Measurements from ENCODE around the gene PDE4D.

The PDE4D gene

GRCh38 chr5:59204114-59204897 is 689.2 kb downstream of the PDE4D start:
- WGBS: 92% methylated on average over 4 of the region's 5 CpGs
- Histone ChIP-seq H3K14ac (ENCODE audit: low read length in 2 of 2) (no peak overlapping the region), H4K91ac (ENCODE audit: low read length) (no peak overlapping the region)

DNA sequence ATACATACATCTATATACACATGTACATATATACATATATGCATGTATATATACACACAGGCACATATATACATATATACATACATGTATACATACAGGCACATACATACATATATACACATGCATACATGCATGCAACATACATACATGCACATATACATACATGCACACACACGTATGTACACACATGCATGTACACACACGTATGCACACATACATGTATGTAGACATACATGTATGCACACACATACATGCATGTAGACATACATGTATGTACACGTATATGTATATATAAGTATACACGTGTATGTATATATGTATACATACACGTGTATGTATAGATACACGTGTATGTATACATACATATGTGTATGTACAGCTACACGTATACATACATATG is 693.7 kb downstream of the PDE4D start:
- Histone ChIP-seq H2BK15ac (ENCODE audit: low read depth, poor library complexity, severe bottlenecking) (no peak overlapping the region), H2BK120ac (ENCODE audit: low read depth, low read length) (no peak overlapping the region), H3K4ac (ENCODE audit: low read depth in 1 of 2, low read length in 2 of 2) (no peak overlapping the region), H3K27me3 (ENCODE audit: control insufficient read depth in 1 of 2, insufficient read depth in 1 of 2, low read length in 2 of 2) (no peaks in the 10 kb centered on the region), H3K4me3 (ENCODE audit: insufficient read depth in 1 of 2, low read depth in 1 of 2, low read length in 2 of 2) (no peak overlapping the region), H4K91ac (ENCODE audit: low read length) (no peak overlapping the region), H3K23ac (ENCODE audit: low read length in 2 of 2) (no peak overlapping the region), H3K14ac (ENCODE audit: low read length in 2 of 2) (no peak overlapping the region), H3K4me2 (ENCODE audit: low read length, poor library complexity, severe bottlenecking) (no peak overlapping the region), H3K9ac (ENCODE audit: low read length) (no peak overlapping the region), H3K4me1 (ENCODE audit: control insufficient read depth, insufficient read depth, low read depth, low read length) (no peaks in the 10 kb centered on the region), H2BK5ac (ENCODE audit: low read depth, low read length, poor library complexity, severe bottlenecking) (no peak overlapping the region), H2AFZ (ENCODE audit: low read depth, low read length) (no peak overlapping the region), H3K79me1 (replicated peaks; ENCODE audit: low read length, poor library complexity, severe bottlenecking) (no peaks in the 10 kb centered on the region), H2BK12ac (ENCODE audit: low read length in 2 of 2) (no peak overlapping the region), H3K18ac (ENCODE audit: low read depth in 1 of 2, low read length in 2 of 2) (no peak overlapping the region), H4K8ac (ENCODE audit: low read length) (no peak overlapping the region), H3K36me3 (ENCODE audit: control insufficient read depth in 1 of 2, insufficient read depth in 2 of 2, low read depth in 1 of 2, low read length in 2 of 2) (no peaks in the 10 kb centered on the region), H3K9me3 (ENCODE audit: control insufficient read depth, low read length) (no peaks in the 10 kb centered on the region), H3K27ac (ENCODE audit: low read length, poor library complexity, severe bottlenecking) (no peak overlapping the region), H2AK5ac (ENCODE audit: low read length, severe bottlenecking) (no peak overlapping the region)
- no peak for DNase-seq
- WGBS: 79% methylated on average over 2 of the region's 7 CpGs

More at GRCh38 chr5:59204114-59204897, 689.2 kb downstream of the PDE4D start:
- Histone ChIP-seq H3K4ac (ENCODE audit: low read depth in 1 of 2, low read length in 2 of 2) (no peak overlapping the region), H3K23ac (ENCODE audit: low read length in 2 of 2) (no peak overlapping the region), H4K8ac (ENCODE audit: low read length) (no peak overlapping the region), H3K79me1 (replicated peaks; ENCODE audit: low read length, poor library complexity, severe bottlenecking) (no peaks in the 10 kb centered on the region), H2BK5ac (ENCODE audit: low read depth, low read length, poor library complexity, severe bottlenecking) (no peak overlapping the region), H2AFZ (ENCODE audit: low read depth, low read length) (no peak overlapping the region), H3K27me3 (ENCODE audit: control insufficient read depth in 1 of 2, insufficient read depth in 1 of 2, low read length in 2 of 2) (no peaks in the 10 kb centered on the region), H2BK120ac (ENCODE audit: low read depth, low read length) (no peak overlapping the region), H3K4me1 (ENCODE audit: control insufficient read depth, insufficient read depth, low read depth, low read length) (no peaks in the 10 kb centered on the region), H3K18ac (ENCODE audit: low read depth in 1 of 2, low read length in 2 of 2) (no peak overlapping the region), H3K4me2 (ENCODE audit: low read length, poor library complexity, severe bottlenecking) (no peak overlapping the region), H3K9me3 (ENCODE audit: control insufficient read depth, low read length) (no peaks in the 10 kb centered on the region), H3K4me3 (ENCODE audit: insufficient read depth in 1 of 2, low read depth in 1 of 2, low read length in 2 of 2) (no peak overlapping the region), H3K36me3 (ENCODE audit: control insufficient read depth in 1 of 2, insufficient read depth in 2 of 2, low read depth in 1 of 2, low read length in 2 of 2) (no peaks in the 10 kb centered on the region), H2AK5ac (ENCODE audit: low read length, severe bottlenecking) (no peak overlapping the region), H2BK12ac (ENCODE audit: low read length in 2 of 2) (no peak overlapping the region), H3K9ac (ENCODE audit: low read length) (no peak overlapping the region), H2BK15ac (ENCODE audit: low read depth, poor library complexity, severe bottlenecking) (no peak overlapping the region), H3K27ac (ENCODE audit: low read length, poor library complexity, severe bottlenecking) (no peak overlapping the region)
- DNase-seq: no peak

- Histone ChIP-seq H2BK15ac (ENCODE audit: low read depth, poor library complexity, severe bottlenecking) (no peak overlapping the region), H3K4me2 (ENCODE audit: low read length, poor library complexity, severe bottlenecking) (no peak overlapping the region), H2AK5ac (ENCODE audit: low read length, severe bottlenecking) (no peak overlapping the region), H3K27me3 (ENCODE audit: control insufficient read depth in 1 of 2, insufficient read depth in 1 of 2, low read length in 2 of 2) (no peaks in the 10 kb centered on the region), H4K91ac (ENCODE audit: low read length) (no peak overlapping the region), H3K4me1 (ENCODE audit: control insufficient read depth, insufficient read depth, low read depth, low read length) (peaks cover 1% of the 10 kb centered on the region), H3K18ac (ENCODE audit: low read depth in 1 of 2, low read length in 2 of 2) (no peak overlapping the region), H2BK12ac (ENCODE audit: low read length in 2 of 2) (no peak overlapping the region), H3K14ac (ENCODE audit: low read length in 2 of 2) (no peak overlapping the region), H3K9ac (ENCODE audit: low read length) (no peak overlapping the region), H2BK5ac (ENCODE audit: low read depth, low read length, poor library complexity, severe bottlenecking) (no peak overlapping the region), H3K36me3 (ENCODE audit: control insufficient read depth in 1 of 2, insufficient read depth in 2 of 2, low read depth in 1 of 2, low read length in 2 of 2) (no peaks in the 10 kb centered on the region), H2BK120ac (ENCODE audit: low read depth, low read length) (no peak overlapping the region), H3K4ac (ENCODE audit: low read depth in 1 of 2, low read length in 2 of 2) (no peak overlapping the region), H3K79me1 (replicated peaks; ENCODE audit: low read length, poor library complexity, severe bottlenecking) (no peaks in the 10 kb centered on the region), H3K27ac (ENCODE audit: low read length, poor library complexity, severe bottlenecking) (no peak overlapping the region), H3K9me3 (ENCODE audit: control insufficient read depth, low read length) (no peaks in the 10 kb centered on the region), H3K4me3 (ENCODE audit: insufficient read depth in 1 of 2, low read depth in 1 of 2, low read length in 2 of 2) (no peak overlapping the region), H3K23ac (ENCODE audit: low read length in 2 of 2) (no peak overlapping the region), H2AFZ (ENCODE audit: low read depth, low read length) (no peak overlapping the region), H4K8ac (ENCODE audit: low read length) (no peak overlapping the region)
- no peak for DNase-seq
- no CpG with 5 or more reads among the region's 1 CpG for WGBS
These were observed 694.7 kb downstream of the PDE4D start for GRCh38 chr5:59198832-59199231.

DNA sequence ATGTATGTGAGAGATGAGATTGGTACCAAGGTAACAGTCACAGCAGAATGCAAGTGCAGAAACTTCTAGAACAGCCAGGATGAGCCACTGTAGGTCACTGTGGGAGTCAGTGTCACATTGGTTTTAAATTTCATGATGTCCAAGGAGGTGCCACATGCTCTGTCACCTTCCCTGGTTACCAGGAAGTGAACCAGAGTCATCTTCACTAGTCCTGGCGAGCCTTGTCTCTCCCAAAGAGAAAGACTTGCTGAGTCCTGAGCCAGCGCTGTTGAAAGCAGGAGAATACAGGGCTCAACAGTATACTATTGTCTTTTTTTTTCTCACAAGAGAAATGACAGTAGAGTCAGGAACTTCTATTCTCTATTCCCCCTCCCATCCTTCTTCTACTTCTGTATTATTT is 695.2 kb downstream of the PDE4D start:
- H2AK5ac ChIP-seq (ENCODE audit: low read length, severe bottlenecking): no peak overlapping the region
- no peak overlapping the region for H2BK15ac ChIP-seq (ENCODE audit: low read depth, poor library complexity, severe bottlenecking)
- no peaks in the 10 kb centered on the region for H3K9me3 ChIP-seq (ENCODE audit: control insufficient read depth, low read length)
- peaks cover 1% of the 10 kb centered on the region for H3K4me1 ChIP-seq (ENCODE audit: control insufficient read depth, insufficient read depth, low read depth, low read length)
- H4K8ac ChIP-seq (ENCODE audit: low read length): no peak overlapping the region
- no peak overlapping the region for H3K4me2 ChIP-seq (ENCODE audit: low read length, poor library complexity, severe bottlenecking)
- H2BK120ac ChIP-seq (ENCODE audit: low read depth, low read length): no peak overlapping the region
- no peak overlapping the region for H2BK5ac ChIP-seq (ENCODE audit: low read depth, low read length, poor library complexity, severe bottlenecking)
- no peaks in the 10 kb centered on the region for H3K79me1 ChIP-seq (replicated peaks; ENCODE audit: low read length, poor library complexity, severe bottlenecking)
- no peak overlapping the region for H3K27ac ChIP-seq (ENCODE audit: low read length, poor library complexity, severe bottlenecking)
- no peak for DNase-seq
- no peak overlapping the region for H2BK12ac ChIP-seq (ENCODE audit: low read length in 2 of 2)
- no peak overlapping the region for H4K91ac ChIP-seq (ENCODE audit: low read length)
- H2AFZ ChIP-seq (ENCODE audit: low read depth, low read length): no peak overlapping the region
- H3K18ac ChIP-seq (ENCODE audit: low read depth in 1 of 2, low read length in 2 of 2): no peak overlapping the region
- H3K27me3 ChIP-seq (ENCODE audit: control insufficient read depth in 1 of 2, insufficient read depth in 1 of 2, low read length in 2 of 2): no peaks in the 10 kb centered on the region
- no peaks in the 10 kb centered on the region for H3K36me3 ChIP-seq (ENCODE audit: control insufficient read depth in 1 of 2, insufficient read depth in 2 of 2, low read depth in 1 of 2, low read length in 2 of 2)
- H3K4ac ChIP-seq (ENCODE audit: low read depth in 1 of 2, low read length in 2 of 2): no peak overlapping the region
- 96% methylated on average over 2 of the region's 2 CpGs for WGBS
- no peak overlapping the region for H3K23ac ChIP-seq (ENCODE audit: low read length in 2 of 2)
- H3K4me3 ChIP-seq (ENCODE audit: insufficient read depth in 1 of 2, low read depth in 1 of 2, low read length in 2 of 2): no peak overlapping the region
- H3K9ac ChIP-seq (ENCODE audit: low read length): no peak overlapping the region
- no peak overlapping the region for H3K14ac ChIP-seq (ENCODE audit: low read length in 2 of 2)

Measured in mesenchymal stem cell (in vitro differentiated cells and primary cell).